22Rv1 (cell line): ENCODE data around the gene KRTAP10-9.

Experiments used
- CTCF ChIP-seq: fragments of 450-650 bp; IDR thresholded peaks from 2 replicates; pipeline ENCODE4 v1.5.1; 2017; ENCODE audit warnings: mild to moderate bottlenecking
- ZFX ChIP-seq: fragments of 450-650 bp; IDR thresholded peaks from 2 replicates; pipeline ENCODE4 v1.6.1; 2017; ENCODE audit warnings: antibody characterized with exemption, borderline replicate concordance

- TF ChIP-seq CTCF (no peak), ZFX (no peak)
Observed at GRCh38 chr21:44585892-44586291, 41.0 kb upstream of the KRTAP10-9 start.
